Neural progenitor cell (in vitro differentiated cells): ENCODE measurements around the gene SHISAL1. TPM values are rescaled to one million over a fixed set of nuclear protein-coding genes. Genes with fewer than 3 reads are reported as not detected.
A peak's percentile ranks its signal among the peaks of the same experiment; 100 is the strongest.

Experiments
- DNase-seq: peaks from one replicate; pipeline ENCODE4 v3.0.0-alpha.2; 2016; ENCODE audit warnings: low spot score
- H2AFZ ChIP-seq: fragments of 200-600 bp; sonication (generic); replicated peaks from 2 replicates; pipeline ENCODE4 v1.6.1; 2016; ENCODE audit warnings: antibody characterized with exemption
- H3F3A ChIP-seq: fragments of 200-600 bp; sonication (generic); 2 replicates; pipeline ENCODE4 v1.6.1; 2016; ENCODE audit warnings: antibody characterized with exemption, low read depth
- H3K27ac ChIP-seq: fragments of 200-600 bp; sonication (generic); 2 replicates; pipeline ENCODE4 v1.5.1; 2016; ENCODE audit warnings: mild to moderate bottlenecking
- H3K27me3 ChIP-seq: fragments of 200-600 bp; sonication (generic); 2 replicates; pipeline ENCODE4 v1.6.1; 2016; ENCODE audit warnings: mild to moderate bottlenecking, moderate library complexity
- H3K36me3 ChIP-seq: fragments of 200-600 bp; sonication (generic); 2 replicates; pipeline ENCODE4 v1.5.1; 2016
- H3K4me1 ChIP-seq: fragments of 200-600 bp; sonication (generic); 2 replicates; pipeline ENCODE4 v1.6.1; 2016; ENCODE audit warnings: mixed run types
- H3K4me2 ChIP-seq: fragments of 200-600 bp; sonication (generic); 2 replicates; pipeline ENCODE4 v1.6.1; 2016
- H3K4me3 ChIP-seq: fragments of 200-600 bp; sonication (generic); 2 replicates; pipeline ENCODE4 v1.5.1; 2016
- H3K79me2 ChIP-seq: fragments of 200-600 bp; sonication (generic); 2 replicates; pipeline ENCODE4 v1.6.1; 2016; ENCODE audit warnings: low read depth
- H3K9ac ChIP-seq: fragments of 200-600 bp; sonication (generic); 2 replicates; pipeline ENCODE4 v1.6.1; 2016
- H3K9me3 ChIP-seq: fragments of 200-600 bp; sonication (generic); 2 replicates; pipeline ENCODE4 v1.5.1; 2016; ENCODE audit warnings: low read depth
- H4K20me1 ChIP-seq: fragments of 200-600 bp; sonication (generic); 2 replicates; pipeline ENCODE4 v1.6.1; 2016; ENCODE audit warnings: low read depth
- H3K27ac Mint-ChIP-seq: 3 replicates; pipeline ENCODE4 v1.8.0; 2021; ENCODE audit warnings: mixed read lengths
- H3K27me3 Mint-ChIP-seq: 2 replicates; pipeline ENCODE4 v1.8.0; 2022; ENCODE audit warnings: low read depth, mild to moderate bottlenecking, inconsistent platforms, moderate library complexity, mixed read lengths; ENCODE audit not compliant: insufficient read depth
- H3K36me3 Mint-ChIP-seq: 3 replicates; pipeline ENCODE4 v1.8.0; 2021; ENCODE audit warnings: mixed read lengths
- H3K4me1 Mint-ChIP-seq: 3 replicates; pipeline ENCODE4 v1.8.0; 2021; ENCODE audit warnings: mixed read lengths
- H3K4me3 Mint-ChIP-seq: 3 replicates; pipeline ENCODE4 v1.8.0; 2021; ENCODE audit warnings: mild to moderate bottlenecking, moderate library complexity, mixed read lengths
- H3K9me3 Mint-ChIP-seq: 3 replicates; pipeline ENCODE4 v1.8.0; 2020; ENCODE audit warnings: mixed read lengths
- CTCF ChIP-seq: fragments of 200-600 bp; sonication (generic); IDR thresholded peaks from 2 replicates; pipeline ENCODE4 v1.5.1; 2017; ENCODE audit warnings: antibody characterized with exemption, mild to moderate bottlenecking
- EZH2 ChIP-seq: fragments of 200-600 bp; sonication (generic); IDR thresholded peaks from 2 replicates; pipeline ENCODE4 v1.6.1; 2017; ENCODE audit warnings: antibody characterized with exemption, mild to moderate bottlenecking, moderate library complexity
- EZH2phosphoT487 ChIP-seq: fragments of 200-600 bp; sonication (generic); IDR thresholded peaks from 2 replicates; pipeline ENCODE4 v1.6.1; 2017; ENCODE audit warnings: antibody characterized with exemption
- total RNA-seq: library from RNA; depleted of rRNA; stranded (reverse); fragments of >200 nt; gene quantifications from 2 replicates; pipeline ENCODE4 v1.2.3, GENCODE V29; 2015; ENCODE audit warnings: low replicate concordance

The SHISAL1 gene
- total RNA-seq, 1 donor from 2014 or later = 4.4 TPM

- Histone ChIP-seq H3K4me1 (peaks cover 37% of the 10 kb centered on the region), H3K9me3 (no peaks in the 10 kb centered on the region), H3K27me3 (no peaks in the 10 kb centered on the region), H4K20me1 (no peaks in the 10 kb centered on the region), H3K4me2 (no peak overlapping the region), H3F3A (peaks cover 24% of the 10 kb centered on the region), H3K79me2 (no peaks in the 10 kb centered on the region), H3K9ac (no peak overlapping the region), H3K27ac (no peak overlapping the region), H3K36me3 (peaks cover 5% of the 10 kb centered on the region), H2AFZ (no peak overlapping the region), H3K4me3 (no peak overlapping the region)
- Mint-ChIP-seq H3K4me1 (peaks cover 58% of the 10 kb centered on the region), H3K27ac (peak overlapping the region; percentile 59), H3K4me3 (no peak overlapping the region), H3K36me3 (peaks cover 2% of the 10 kb centered on the region), H3K9me3 (peaks cover 17% of the 10 kb centered on the region), H3K27me3 (peaks cover 26% of the 10 kb centered on the region)
- no peak for DNase-seq
- TF ChIP-seq EZH2 (no peak), CTCF (no peak), EZH2phosphoT487 (no peak)
Measured at GRCh38 chr22:44293034-44293433, 19.7 kb downstream of the SHISAL1 start.

GRCh38 chr22:44292521-44292920, 20.2 kb downstream of the SHISAL1 start:
- Histone ChIP-seq H3K79me2 (no peaks in the 10 kb centered on the region), H3K9me3 (no peaks in the 10 kb centered on the region), H3K4me2 (no peak overlapping the region), H3K36me3 (peaks cover 5% of the 10 kb centered on the region), H3K27me3 (no peaks in the 10 kb centered on the region), H3K9ac (no peak overlapping the region), H3K4me1 (peaks cover 34% of the 10 kb centered on the region), H2AFZ (no peak overlapping the region), H4K20me1 (no peaks in the 10 kb centered on the region), H3K4me3 (no peak overlapping the region), H3K27ac (no peak overlapping the region), H3F3A (peaks cover 19% of the 10 kb centered on the region)
- no peak overlapping the region for H3K4me3 Mint-ChIP-seq
- no peak for TF ChIP-seq EZH2
- no peak for TF ChIP-seq CTCF
- TF ChIP-seq EZH2phosphoT487 = no peak
- H3K27me3 Mint-ChIP-seq = peaks cover 26% of the 10 kb centered on the region
- peaks cover 2% of the 10 kb centered on the region for H3K36me3 Mint-ChIP-seq
- H3K4me1 Mint-ChIP-seq = peaks cover 58% of the 10 kb centered on the region
- DNase-seq = no peak
- peak overlapping the region; percentile 59 for H3K27ac Mint-ChIP-seq
- peaks cover 17% of the 10 kb centered on the region for H3K9me3 Mint-ChIP-seq

- Mint-ChIP-seq H3K27me3 (peaks cover 24% of the 10 kb centered on the region), H3K36me3 (peaks cover 2% of the 10 kb centered on the region), H3K9me3 (peaks cover 17% of the 10 kb centered on the region), H3K4me3 (no peak overlapping the region), H3K27ac (no peak overlapping the region), H3K4me1 (peaks cover 59% of the 10 kb centered on the region)
- Histone ChIP-seq H3K79me2 (no peaks in the 10 kb centered on the region), H3K9me3 (no peaks in the 10 kb centered on the region), H3K4me3 (no peak overlapping the region), H3K9ac (no peak overlapping the region), H3K4me1 (peaks cover 32% of the 10 kb centered on the region), H2AFZ (no peak overlapping the region), H4K20me1 (no peaks in the 10 kb centered on the region), H3K27me3 (no peaks in the 10 kb centered on the region), H3K4me2 (peak overlapping the region; percentile 39), H3K27ac (no peak overlapping the region), H3K36me3 (peaks cover 5% of the 10 kb centered on the region), H3F3A (peaks cover 12% of the 10 kb centered on the region)
- TF ChIP-seq EZH2phosphoT487 = no peak
- DNase-seq = peak; percentile 53
Measured at GRCh38 chr22:44291674-44292360, 20.9 kb downstream of the SHISAL1 start.

GRCh38 chr22:44291265-44291664, 21.5 kb downstream of the SHISAL1 start:
- Histone ChIP-seq H3K4me2 (no peak overlapping the region), H3K4me3 (no peak overlapping the region), H3K27ac (no peak overlapping the region), H3K27me3 (no peaks in the 10 kb centered on the region), H3K36me3 (peaks cover 5% of the 10 kb centered on the region), H3K9ac (no peak overlapping the region), H3F3A (peaks cover 6% of the 10 kb centered on the region), H2AFZ (no peak overlapping the region), H3K4me1 (peaks cover 30% of the 10 kb centered on the region), H4K20me1 (no peaks in the 10 kb centered on the region), H3K9me3 (no peaks in the 10 kb centered on the region), H3K79me2 (no peaks in the 10 kb centered on the region)
- Mint-ChIP-seq H3K4me3 (no peak overlapping the region), H3K4me1 (peaks cover 59% of the 10 kb centered on the region), H3K27me3 (peaks cover 21% of the 10 kb centered on the region), H3K36me3 (peaks cover 2% of the 10 kb centered on the region), H3K9me3 (peaks cover 17% of the 10 kb centered on the region), H3K27ac (no peak overlapping the region)
- no peak for DNase-seq
- TF ChIP-seq EZH2 (no peak), CTCF (no peak), EZH2phosphoT487 (no peak)
